CD4-positive, alpha-beta memory T cell (primary cell): ENCODE measurements around the gene ASB2. TPM values are rescaled to one million over a fixed set of nuclear protein-coding genes. Genes with fewer than 3 reads are reported as not detected.

Source experiments
- CTCF ChIA-PET: fragments of 350-600 bp; sonication (Branson Sonifier 250); formaldehyde crosslinking; loops from one replicate; lab custom pipeline; 2021; ENCODE audit warnings: inconsistent platforms; ENCODE audit not compliant: partially characterized antibody; lab: Charles Lee
- POLR2A ChIA-PET: fragments of 350-600 bp; sonication (Branson Sonifier 250); formaldehyde crosslinking; loops from one replicate; lab custom pipeline; 2021; ENCODE audit not compliant: partially characterized antibody; lab: Charles Lee
- DNase-seq, 5 donors: peaks; one replicate each; pipeline versions ENCODE4 v3.0.0 to v3.0.0-alpha.2; 2020 to 2022; ENCODE audit warnings: mixed read lengths in 1 of 5
- H3K27ac ChIP-seq: one replicate; pipeline ENCODE4 v1.7.0; 2013; ENCODE audit warnings: low read depth, low read length
- H3K27me3 ChIP-seq: 2 replicates; pipeline ENCODE4 v1.7.0; 2013; ENCODE audit warnings: mild to moderate bottlenecking, low read length, moderate library complexity; ENCODE audit not compliant: insufficient read depth
- H3K36me3 ChIP-seq: 2 replicates; pipeline ENCODE4 v1.7.0; 2013; ENCODE audit warnings: mild to moderate bottlenecking, low read length, moderate library complexity; ENCODE audit not compliant: insufficient read depth
- H3K4me1 ChIP-seq: 2 replicates; pipeline ENCODE4 v1.7.0; 2013; ENCODE audit warnings: mild to moderate bottlenecking, low read length, moderate library complexity; ENCODE audit not compliant: insufficient read depth
- H3K4me3 ChIP-seq, 2 donors: one replicate each; pipeline ENCODE4 v1.7.0; 2013; ENCODE audit warnings: low read length in 2 of 2, mild to moderate bottlenecking in 1 of 2
- H3K9me3 ChIP-seq, 2 donors: one replicate each; pipeline ENCODE4 v1.7.0; 2013; ENCODE audit warnings: low read length in 2 of 2, control low read depth in 1 of 2; ENCODE audit not compliant: control insufficient read depth in 1 of 2
- H3K27ac Mint-ChIP-seq, 7 donors: one replicate each; pipeline ENCODE4 v1.8.0; 2020 to 2021; ENCODE audit warnings: mixed read lengths in 7 of 7, mild to moderate bottlenecking in 6 of 7, inconsistent platforms in 3 of 7, moderate library complexity in 3 of 7
- H3K27me3 Mint-ChIP-seq, 2 donors: one replicate each; pipeline ENCODE4 v1.8.0; 2020 to 2021; ENCODE audit warnings: mixed read lengths in 2 of 2
- H3K36me3 Mint-ChIP-seq, 2 donors: one replicate each; pipeline ENCODE4 v1.8.0; 2020 to 2021; ENCODE audit warnings: mixed read lengths in 2 of 2, inconsistent platforms in 1 of 2, mild to moderate bottlenecking in 1 of 2
- H3K4me1 Mint-ChIP-seq, 4 donors: one replicate each; pipeline ENCODE4 v1.8.0; 2020 to 2021; ENCODE audit warnings: mixed read lengths in 4 of 4, mild to moderate bottlenecking in 1 of 4
- H3K4me3 Mint-ChIP-seq, 8 donors: one replicate each; pipeline ENCODE4 v1.8.0; 2020 to 2021; ENCODE audit warnings: mixed read lengths in 8 of 8, mild to moderate bottlenecking in 7 of 8, moderate library complexity in 6 of 8, inconsistent platforms in 3 of 8
- H3K9me3 Mint-ChIP-seq, 8 donors: one replicate each; pipeline ENCODE4 v1.8.0; 2020 to 2021; ENCODE audit warnings: mixed read lengths in 8 of 8, mild to moderate bottlenecking in 5 of 8, inconsistent platforms in 3 of 8, moderate library complexity in 1 of 8
- intact Hi-C: fragments of 100-400 bp; cut with micrococcal nuclease; formaldehyde crosslinking; loops from one replicate; pipeline ENCODE4 v1.15.1; 2023
- polyA plus RNA-seq, 2 donors: library from polyadenylated mRNA; unstranded; fragments of 300-500 nt; fragmentation: Illumina TruSeq; gene quantifications; one replicate each; pipeline ENCODE4 v1.2.3, GENCODE V29; 2021
- total RNA-seq, 2 experiments: library from RNA; stranded (reverse); gene quantifications; one replicate each; pipeline ENCODE4 v1.2.3, GENCODE V29; 2021

ASB2 gene
- total and polyA plus RNA-seq, 4 experiments from 2014 or later: 0.87 to 29.7 (median 14.8) TPM

DNA sequence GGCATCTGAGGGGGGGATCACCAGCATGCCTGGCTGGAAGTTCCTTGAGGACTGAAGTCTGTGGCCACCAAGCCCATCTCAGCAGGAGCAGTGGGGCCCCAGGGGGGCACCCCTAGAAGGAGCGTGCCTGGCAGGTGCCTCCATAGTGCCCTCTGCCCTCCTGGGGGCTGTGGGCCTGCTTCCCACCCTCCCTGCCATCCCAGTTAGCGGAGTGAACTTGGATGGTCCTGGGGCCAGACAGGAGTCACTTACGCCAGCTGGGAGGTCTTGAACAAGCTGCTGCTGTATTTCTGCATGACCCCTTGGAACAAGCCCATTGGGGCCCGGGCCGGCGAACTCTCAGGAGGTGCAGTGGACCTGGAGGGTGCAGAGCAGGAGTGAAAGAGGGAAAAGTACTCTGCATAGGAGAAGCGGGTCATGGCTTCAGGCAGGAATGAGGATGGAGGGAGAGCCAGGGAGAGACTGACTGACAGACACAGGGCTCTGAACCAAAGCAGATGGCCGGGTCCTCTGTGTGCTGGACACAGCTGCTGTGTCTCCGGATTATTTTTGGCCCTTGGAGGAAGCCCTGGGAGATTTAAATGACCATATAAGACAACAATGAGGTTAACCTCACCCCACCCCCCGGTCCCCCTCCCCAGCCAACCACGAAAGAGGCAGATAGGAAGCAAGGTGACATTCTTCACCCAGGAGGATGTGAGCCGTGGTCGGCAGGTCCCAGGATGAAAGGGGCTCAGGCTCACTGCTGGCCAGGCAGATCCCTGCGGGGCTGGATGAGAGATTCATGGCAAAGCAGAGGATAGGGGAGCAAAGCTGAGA lies 19.6 kb downstream of the ASB2 start:
- H3K36me3 ChIP-seq: no peaks in the 10 kb centered on the region
- CTCF ChIA-PET: interaction anchor here (1.3 to 39.2 kb wide), 4 partner anchors 7 to 48 kb away, joined by 3 to 1377 read pairs (median 690); partner anchors contain the start of gene ASB2
- peaks cover 0 to 5% of the 10 kb centered on the region in 2 donors for H3K36me3 Mint-ChIP-seq
- H3K4me1 Mint-ChIP-seq: peaks cover 67 to 98% (median 86%) of the 10 kb centered on the region in 4 donors
- H3K9me3 Mint-ChIP-seq: peaks cover 0 to 3% (median 0%) of the 10 kb centered on the region in 8 donors
- H3K27ac Mint-ChIP-seq: peak overlapping the region; percentile 89 to 100 (median 93)
- peak overlapping the region; percentile 54 to 85 (median 69) for H3K4me3 Mint-ChIP-seq
- peak in 1 of 5 donors; percentile 56 for DNase-seq
- POLR2A ChIA-PET: interaction anchor here (1.1 to 15.6 kb wide), 4 partner anchors 8 to 124 kb away, joined by 4 to 469 read pairs (median 67); partner anchors contain the start of genes ASB2, DDX24 and IFI27L1
- peaks cover 99% of the 10 kb centered on the region for H3K4me1 ChIP-seq
- H3K4me3 ChIP-seq: peak overlapping the region in 1 of 2 donors; percentile 82
- intact Hi-C loops: no loop called here
- H3K27me3 ChIP-seq: no peaks in the 10 kb centered on the region
- peak overlapping the region; percentile 63 for H3K27ac ChIP-seq
- no peaks in the 10 kb centered on the region for H3K9me3 ChIP-seq
- no peaks in the 10 kb centered on the region for H3K27me3 Mint-ChIP-seq

DNA sequence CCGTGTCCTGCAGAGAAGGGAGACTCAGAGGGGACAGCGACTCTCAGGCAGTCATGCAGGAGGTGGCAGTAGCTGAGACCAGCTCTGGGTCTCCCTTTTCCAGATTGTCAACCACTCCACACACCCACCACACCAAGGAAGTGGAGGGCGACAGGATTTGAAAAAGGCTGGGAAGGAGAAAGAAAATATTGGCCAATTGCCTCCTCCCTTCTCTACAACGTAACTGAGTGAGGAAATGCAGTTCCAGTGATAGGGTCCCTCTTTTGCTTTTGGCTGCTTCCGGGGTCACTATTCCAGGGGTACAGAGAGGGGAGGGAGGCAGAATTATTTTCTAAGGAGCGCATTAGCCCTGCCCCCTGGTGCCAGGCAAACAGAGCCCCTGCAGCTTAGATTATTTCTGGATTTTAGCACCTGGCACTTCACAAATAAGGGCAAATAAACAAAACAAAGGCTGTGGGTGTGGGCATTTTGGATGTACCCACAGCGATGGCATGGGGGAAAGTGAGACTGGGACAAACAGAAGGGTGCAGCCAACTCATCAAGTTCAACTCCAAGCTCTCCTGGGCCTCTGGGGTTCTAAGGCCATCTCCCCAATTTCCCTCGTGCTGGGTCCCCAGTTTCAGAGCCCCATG lies 20.4 kb downstream of the ASB2 start:
- ChIA-PET POLR2A (interaction anchor here (0.8 to 15.6 kb wide), 8 partner anchors 9 to 125 kb away, joined by 3 to 469 read pairs (median 6); partner anchors contain the start of genes ASB2, CCDC197, DDX24 and IFI27L1), CTCF (interaction anchor here (0.9 to 39.2 kb wide), 6 partner anchors 7 to 67 kb away, joined by 3 to 1377 read pairs (median 4); partner anchors contain the start of genes ASB2 and CCDC197)
- Histone ChIP-seq H3K4me3 (peak overlapping the region; percentile 25 to 82), H3K4me1 (peaks cover 92% of the 10 kb centered on the region), H3K9me3 (no peaks in the 10 kb centered on the region), H3K27me3 (no peaks in the 10 kb centered on the region), H3K36me3 (no peaks in the 10 kb centered on the region), H3K27ac (peak overlapping the region; percentile 63)
- no peak for DNase-seq
- Mint-ChIP-seq H3K4me3 (peak overlapping the region; percentile 71 to 85 (median 76)), H3K36me3 (peaks cover 0 to 5% of the 10 kb centered on the region in 2 donors), H3K4me1 (peaks cover 59 to 90% (median 81%) of the 10 kb centered on the region in 4 donors), H3K27ac (peak overlapping the region; percentile 89 to 100 (median 95)), H3K27me3 (no peaks in the 10 kb centered on the region), H3K9me3 (peaks cover 0 to 3% (median 0%) of the 10 kb centered on the region in 8 donors)
- intact Hi-C loops: loop anchor here (1.0 kb wide), 4 partner anchors 7 to 22 kb away; no protein-coding TSS in a partner anchor

DNA sequence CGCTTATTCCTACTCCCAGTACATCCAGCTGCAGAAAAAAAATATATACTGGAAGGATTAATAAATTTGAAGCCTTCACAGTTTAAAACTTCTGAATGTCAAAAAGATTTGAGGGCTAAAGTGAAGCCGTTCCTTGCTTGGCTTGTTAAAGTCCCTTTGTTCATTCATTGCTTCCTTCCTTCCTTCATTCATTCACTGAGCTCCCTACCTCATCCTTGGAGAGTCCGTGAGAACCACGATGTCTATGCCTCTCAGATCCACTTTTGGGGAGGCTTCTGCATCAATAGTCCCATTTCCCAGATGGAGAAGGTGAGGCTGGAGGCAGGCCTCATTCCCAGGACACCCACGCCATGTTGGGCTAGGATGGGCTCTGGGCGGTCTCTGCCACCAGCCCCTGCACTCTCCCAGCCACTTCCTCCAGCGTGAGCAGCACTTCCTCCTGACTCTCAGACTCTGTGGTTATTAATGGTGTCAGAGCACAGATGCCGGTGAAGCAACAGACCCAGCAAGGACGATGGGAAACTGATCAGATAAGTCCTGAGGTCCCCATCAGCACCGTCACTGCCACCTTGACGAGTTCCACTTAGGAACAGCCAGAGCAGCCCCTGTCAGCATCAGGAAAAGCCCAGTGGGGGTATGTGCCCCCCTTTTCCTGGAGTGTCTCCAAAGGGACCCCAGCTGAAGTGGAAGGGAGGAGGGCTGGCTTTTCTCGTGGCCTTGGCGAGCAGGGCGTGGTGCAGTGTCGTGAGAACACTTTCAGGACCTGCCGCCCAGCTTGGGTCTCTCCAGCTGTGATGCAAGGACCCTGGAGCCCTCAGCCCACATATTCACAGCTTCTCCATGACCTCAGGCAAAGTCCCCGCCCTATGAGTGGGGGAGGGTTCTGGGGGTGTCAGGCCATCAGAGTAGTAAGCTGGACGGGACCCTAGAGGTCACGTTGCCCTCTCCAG lies 21.2 kb downstream of the ASB2 start:
- peak overlapping the region; percentile 89 to 100 (median 95) for H3K27ac Mint-ChIP-seq
- intact Hi-C loops: loop anchor here (1.0 kb wide), 4 partner anchors 8 to 23 kb away; no protein-coding TSS in a partner anchor
- ChIA-PET CTCF (interaction anchor here (0.9 to 39.2 kb wide), 5 partner anchors 6 to 67 kb away, joined by 3 to 1377 read pairs (median 4); partner anchors contain the start of genes ASB2 and CCDC197), POLR2A (interaction anchor here (0.8 to 15.6 kb wide), 8 partner anchors 8 to 126 kb away, joined by 3 to 469 read pairs (median 6); partner anchors contain the start of genes ASB2, CCDC197, DDX24 and IFI27L1)
- H3K4me3 Mint-ChIP-seq: peak overlapping the region; percentile 71 to 85 (median 76)
- H3K36me3 Mint-ChIP-seq: peaks cover 0 to 5% of the 10 kb centered on the region in 2 donors
- peak; percentile 56 to 82 (median 61) for DNase-seq
- H3K27ac ChIP-seq: peak overlapping the region; percentile 63
- no peaks in the 10 kb centered on the region for H3K27me3 Mint-ChIP-seq
- peak overlapping the region; percentile 25 to 82 for H3K4me3 ChIP-seq
- peaks cover 2% of the 10 kb centered on the region for H3K36me3 ChIP-seq
- peaks cover 84% of the 10 kb centered on the region for H3K4me1 ChIP-seq
- H3K9me3 ChIP-seq: no peaks in the 10 kb centered on the region
- peaks cover 54 to 86% (median 74%) of the 10 kb centered on the region in 4 donors for H3K4me1 Mint-ChIP-seq
- no peaks in the 10 kb centered on the region for H3K27me3 ChIP-seq
- peaks cover 0 to 3% (median 0%) of the 10 kb centered on the region in 8 donors for H3K9me3 Mint-ChIP-seq

DNA sequence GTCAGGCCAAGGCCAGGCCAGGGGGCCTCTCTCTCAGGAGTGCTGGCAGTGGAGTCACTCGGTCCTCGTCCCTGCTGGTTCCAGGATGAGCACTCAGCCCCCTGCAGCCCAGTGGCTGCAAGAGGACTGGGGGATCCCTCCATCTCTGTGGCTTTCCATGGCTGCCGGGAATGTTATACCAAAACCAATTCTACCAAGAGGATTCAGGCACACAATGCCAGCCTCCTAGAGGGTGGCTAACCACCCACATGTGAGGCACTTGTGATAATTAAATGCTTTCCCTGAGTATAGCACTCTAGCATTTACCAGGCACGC lies 21.9 kb downstream of the ASB2 start:
- Mint-ChIP-seq H3K4me1 (peaks cover 47 to 79% (median 67%) of the 10 kb centered on the region in 4 donors), H3K9me3 (peaks cover 0 to under 1% (median 0%) of the 10 kb centered on the region in 8 donors), H3K27me3 (no peaks in the 10 kb centered on the region), H3K27ac (peak overlapping the region in 6 of 7 donors; percentile 89 to 100 (median 94)), H3K36me3 (peaks cover 0 to 7% of the 10 kb centered on the region in 2 donors), H3K4me3 (peak overlapping the region; percentile 71 to 85 (median 76))
- Histone ChIP-seq H3K4me3 (peak overlapping the region in 1 of 2 donors; percentile 82), H3K36me3 (peaks cover 5% of the 10 kb centered on the region), H3K4me1 (peaks cover 77% of the 10 kb centered on the region), H3K27me3 (no peaks in the 10 kb centered on the region), H3K27ac (peak overlapping the region; percentile 63), H3K9me3 (no peaks in the 10 kb centered on the region)
- ChIA-PET CTCF (interaction anchor here (34.5 to 39.2 kb wide), 2 partner anchors 5 to 13 kb away, joined by 1377 read pairs; partner anchors contain the start of gene ASB2), POLR2A (interaction anchor here (1.6 to 15.6 kb wide), 5 partner anchors 10 to 47 kb away, joined by 4 to 469 read pairs (median 47); partner anchors contain the start of genes ASB2 and CCDC197)
- no peak for DNase-seq
- intact Hi-C loops: no loop called here

DNA sequence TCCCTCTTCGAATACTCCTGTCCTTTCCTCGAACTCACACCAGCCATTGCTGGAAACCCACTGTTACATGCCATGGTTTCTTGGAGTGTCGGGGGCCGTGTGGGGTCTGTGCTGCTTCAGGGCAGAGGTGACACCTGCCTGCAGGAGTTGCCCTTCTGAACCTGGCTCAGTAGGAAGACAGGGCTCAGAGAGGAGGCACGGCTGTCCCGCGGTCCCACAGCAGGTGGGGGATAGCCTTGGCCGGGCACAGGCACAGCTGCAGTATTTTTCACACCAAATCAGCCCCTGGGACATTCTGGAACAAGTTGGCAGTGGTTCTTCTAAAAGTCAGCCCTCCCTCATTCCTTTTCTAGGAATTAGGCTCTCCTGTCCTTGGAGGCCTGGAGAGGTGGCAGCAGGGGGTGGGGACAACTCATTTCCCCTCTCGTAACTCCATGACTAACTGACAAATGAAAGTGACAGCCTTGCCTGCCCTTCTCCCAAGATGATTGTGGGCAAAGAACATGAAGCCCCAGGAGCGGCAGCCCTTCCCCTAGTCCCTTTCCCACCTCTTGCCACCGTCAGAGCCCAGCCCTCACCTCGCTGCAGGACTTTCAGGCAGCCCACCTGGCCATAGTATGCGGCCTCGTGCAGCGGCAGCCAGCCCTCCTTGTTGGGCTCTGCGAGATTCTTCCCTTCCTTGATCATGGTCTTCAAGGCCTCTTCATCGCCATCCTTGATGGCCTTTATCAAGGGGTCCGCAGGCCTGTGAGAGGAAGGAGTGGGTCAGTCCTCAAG lies 22.4 kb downstream of the ASB2 start:
- H3K4me3 ChIP-seq: peak overlapping the region in 1 of 2 donors; percentile 82
- ChIA-PET POLR2A (interaction anchor here (1.5 to 15.6 kb wide), 4 partner anchors 9 to 22 kb away, joined by 4 to 469 read pairs (median 34); partner anchors contain the start of gene ASB2), CTCF (interaction anchor here (2.1 to 39.2 kb wide), 5 partner anchors 5 to 50 kb away, joined by 6 to 1377 read pairs (median 14); partner anchors contain the start of gene ASB2)
- H3K4me3 Mint-ChIP-seq: peak overlapping the region; percentile 36 to 83 (median 72)
- H3K27ac ChIP-seq: peak overlapping the region; percentile 63
- peaks cover 5% of the 10 kb centered on the region for H3K36me3 ChIP-seq
- intact Hi-C loops: no loop called here
- peaks cover 72% of the 10 kb centered on the region for H3K4me1 ChIP-seq
- H3K27ac Mint-ChIP-seq: peak overlapping the region; percentile 42 to 100 (median 87)
- no peaks in the 10 kb centered on the region for H3K9me3 Mint-ChIP-seq
- H3K4me1 Mint-ChIP-seq: peaks cover 41 to 73% (median 62%) of the 10 kb centered on the region in 4 donors
- no peaks in the 10 kb centered on the region for H3K9me3 ChIP-seq
- H3K27me3 Mint-ChIP-seq: no peaks in the 10 kb centered on the region
- H3K27me3 ChIP-seq: no peaks in the 10 kb centered on the region
- DNase-seq: no peak
- H3K36me3 Mint-ChIP-seq: peaks cover 0 to 4% of the 10 kb centered on the region in 2 donors
